Hepatocyte (in vitro differentiated cells): ENCODE measurements around the gene ANOS1. TPM values are rescaled to one million over a fixed set of nuclear protein-coding genes. Genes with fewer than 3 reads are reported as not detected.

Experiments
- DNase-seq: peaks from one replicate; pipeline ENCODE4 v3.0.0-alpha.2; 2016; ENCODE audit warnings: low spot score
- H2AFZ ChIP-seq: fragments of 200-600 bp; sonication (generic); 2 replicates; pipeline ENCODE4 v1.6.0; 2016; ENCODE audit warnings: antibody characterized with exemption, mild to moderate bottlenecking
- H3K27ac ChIP-seq: fragments of 200-600 bp; sonication (generic); 2 replicates; pipeline ENCODE4 v1.5.1; 2016; ENCODE audit warnings: mild to moderate bottlenecking
- H3K27me3 ChIP-seq: fragments of 200-600 bp; sonication (generic); 2 replicates; pipeline ENCODE4 v1.6.1; 2016
- H3K36me3 ChIP-seq: fragments of 200-600 bp; sonication (generic); replicated peaks from 2 replicates; pipeline ENCODE4 v1.5.1; 2016; ENCODE audit warnings: low read depth; ENCODE audit not compliant: insufficient read depth
- H3K4me1 ChIP-seq: fragments of 200-600 bp; sonication (generic); 2 replicates; pipeline ENCODE4 v1.5.1; 2016; ENCODE audit warnings: mild to moderate bottlenecking, moderate library complexity; ENCODE audit not compliant: insufficient read depth
- H3K4me2 ChIP-seq: fragments of 200-600 bp; sonication (generic); 2 replicates; pipeline ENCODE4 v1.6.0; 2016
- H3K4me3 ChIP-seq: fragments of 200-600 bp; sonication (generic); 2 replicates; pipeline ENCODE4 v1.5.1; 2016; ENCODE audit warnings: mild to moderate bottlenecking
- H3K79me2 ChIP-seq: fragments of 200-600 bp; sonication (generic); 2 replicates; pipeline ENCODE4 v1.6.0; 2017; ENCODE audit warnings: mild to moderate bottlenecking
- H3K9me2 ChIP-seq: fragments of 200-600 bp; sonication (generic); replicated peaks from 2 replicates; pipeline ENCODE4 v1.6.0; 2017; ENCODE audit warnings: mild to moderate bottlenecking; ENCODE audit not compliant: insufficient read depth
- H3K9me3 ChIP-seq: fragments of 200-600 bp; sonication (generic); 2 replicates; pipeline ENCODE4 v1.5.1; 2016; ENCODE audit warnings: low read depth, mild to moderate bottlenecking
- H4K20me1 ChIP-seq: fragments of 200-600 bp; sonication (generic); 2 replicates; pipeline ENCODE4 v1.6.0; 2016; ENCODE audit warnings: mild to moderate bottlenecking; ENCODE audit not compliant: insufficient read depth, poor library complexity, severe bottlenecking
- CTCF ChIP-seq: fragments of 200-600 bp; sonication (generic); IDR thresholded peaks from 2 replicates; pipeline ENCODE4 v1.5.1; 2016; ENCODE audit warnings: antibody characterized with exemption, mild to moderate bottlenecking; ENCODE audit not compliant: poor library complexity
- EZH2 ChIP-seq: fragments of 200-600 bp; sonication (generic); IDR thresholded peaks from 2 replicates; pipeline ENCODE4 v1.6.1; 2016; ENCODE audit warnings: antibody characterized with exemption, mild to moderate bottlenecking, borderline replicate concordance
- EZH2phosphoT487 ChIP-seq: fragments of 200-600 bp; sonication (generic); IDR thresholded peaks from one replicate; pipeline ENCODE4 v1.6.1; 2018; ENCODE audit warnings: antibody characterized with exemption, mild to moderate bottlenecking, low read depth, moderate library complexity; ENCODE audit not compliant: unreplicated experiment, severe bottlenecking
- WGBS: methylation state at CpG from one replicate; pipeline ENCODE4 v1.1.6; 2016; ENCODE audit warnings: low lambda C conversion rate; ENCODE audit errors: missing lambda C conversion rate; 5-methylcytosine and 5-hydroxymethylcytosine counted together
- polyA plus RNA-seq: library from polyadenylated mRNA; unstranded; fragments of >200 nt; fragmentation: Nextera tagmentation; extraction: Ambion mirVana; gene quantifications from 2 replicates; pipeline ENCODE4 v1.2.1, GENCODE V29; 2016
- total RNA-seq: library from RNA; depleted of rRNA; stranded (reverse); fragments of >200 nt; gene quantifications from 2 replicates; pipeline ENCODE4 v1.2.3, GENCODE V29; 2014

Gene ANOS1
- total and polyA plus RNA-seq, 2 experiments from 2014 or later = 3.1 to 6.4 TPM

DNA sequence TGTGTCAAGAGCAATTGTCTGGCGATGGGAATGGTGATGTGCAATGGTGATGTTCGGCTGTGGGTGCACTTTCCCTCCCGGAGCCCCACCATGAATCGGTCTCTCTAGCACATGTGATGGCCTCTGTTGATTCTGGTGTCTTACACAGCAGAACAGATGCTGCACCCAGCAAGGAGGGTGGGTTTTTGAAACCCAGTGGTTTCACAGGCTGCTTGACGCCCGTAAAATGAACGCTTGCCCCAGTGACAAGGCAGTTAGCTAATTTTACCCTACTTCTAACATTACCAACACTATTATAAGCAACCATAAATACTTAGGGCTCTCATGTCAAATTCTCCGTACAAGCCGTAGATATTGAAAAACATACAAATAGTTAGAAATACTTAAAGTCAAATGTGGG, 5.9 kb upstream of the ANOS1 start:
- no peaks in the 10 kb centered on the region for H3K27me3 ChIP-seq
- no peak overlapping the region for H3K4me3 ChIP-seq
- H2AFZ ChIP-seq = no peak overlapping the region
- no peak overlapping the region for H3K4me2 ChIP-seq
- no peaks in the 10 kb centered on the region for H3K79me2 ChIP-seq
- no peaks in the 10 kb centered on the region for H3K4me1 ChIP-seq
- H3K9me3 ChIP-seq = no peaks in the 10 kb centered on the region
- no peaks in the 10 kb centered on the region for H4K20me1 ChIP-seq
- DNase-seq = no peak
- TF ChIP-seq CTCF = no peak
- TF ChIP-seq EZH2phosphoT487 = no peak
- no peak for TF ChIP-seq EZH2
- no peaks in the 10 kb centered on the region for H3K9me2 ChIP-seq
- no peaks in the 10 kb centered on the region for H3K36me3 ChIP-seq
- H3K27ac ChIP-seq = no peak overlapping the region
- WGBS = 82% methylated on average over 9 of the region's 9 CpGs

DNA sequence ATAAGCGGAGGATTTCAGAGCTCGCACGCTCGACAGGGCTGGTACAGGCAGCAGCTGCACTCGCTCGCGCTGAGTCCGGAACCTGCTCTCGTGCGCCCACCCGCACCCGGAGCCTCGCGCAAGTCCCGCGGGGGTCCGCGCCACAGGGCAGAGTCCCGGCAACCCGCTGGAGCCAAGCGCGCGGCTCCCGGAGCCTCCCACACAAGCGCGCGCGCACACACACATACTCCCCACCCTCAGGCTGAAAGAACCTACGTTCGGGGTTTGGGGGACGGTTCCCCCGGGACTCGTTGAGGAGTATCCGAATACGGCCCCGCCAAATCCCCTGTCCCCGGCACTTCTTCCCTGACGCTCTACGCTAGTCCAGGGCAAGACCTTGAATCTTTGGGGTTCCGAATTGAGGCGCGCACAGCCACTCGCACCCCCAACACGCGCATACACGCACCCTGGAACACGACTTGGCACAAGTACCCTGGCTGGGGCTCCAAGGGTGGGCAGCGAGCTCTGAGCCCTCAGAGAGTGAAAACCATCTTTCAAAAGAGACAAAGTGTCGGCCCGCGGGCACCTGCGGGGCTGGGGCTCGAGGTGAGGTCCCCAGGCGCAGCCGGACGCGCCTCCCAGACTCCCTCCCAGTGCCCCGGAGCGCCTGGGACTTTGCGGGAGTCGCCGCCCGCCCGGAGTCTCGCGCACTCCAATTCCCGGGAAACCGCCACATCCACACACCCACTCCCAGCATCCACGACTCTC, 952 bp downstream of the ANOS1 start:
- H3K4me3 ChIP-seq = peak overlapping the region; percentile 26
- peak overlapping the region; percentile 20 for H2AFZ ChIP-seq
- no peak overlapping the region for H3K27ac ChIP-seq

GRCh38 chrX:8729811-8730210, 2.1 kb downstream of the ANOS1 start:
- WGBS = 20% methylated on average over 2 of the region's 2 CpGs
- Histone ChIP-seq H3K79me2 (no peaks in the 10 kb centered on the region), H2AFZ (no peak overlapping the region), H3K4me2 (peak overlapping the region; percentile 86), H3K27ac (no peak overlapping the region), H3K9me3 (no peaks in the 10 kb centered on the region), H3K27me3 (peaks cover 4% of the 10 kb centered on the region), H4K20me1 (no peaks in the 10 kb centered on the region), H3K9me2 (no peaks in the 10 kb centered on the region), H3K4me1 (no peaks in the 10 kb centered on the region), H3K36me3 (no peaks in the 10 kb centered on the region), H3K4me3 (no peak overlapping the region)
- DNase-seq = no peak
- TF ChIP-seq EZH2phosphoT487 = no peak
- TF ChIP-seq CTCF = no peak
- TF ChIP-seq EZH2 = no peak

More for the DNA sequence above, 952 bp downstream of the ANOS1 start:
- no peaks in the 10 kb centered on the region for H3K9me3 ChIP-seq
- H3K79me2 ChIP-seq = no peaks in the 10 kb centered on the region
- no peaks in the 10 kb centered on the region for H3K4me1 ChIP-seq
- peak; percentile 11 for DNase-seq
- peaks cover 4% of the 10 kb centered on the region for H3K27me3 ChIP-seq
- H3K36me3 ChIP-seq = no peaks in the 10 kb centered on the region
- TF ChIP-seq CTCF (no peak), EZH2phosphoT487 (no peak), EZH2 (peak; percentile 33)
- no peaks in the 10 kb centered on the region for H4K20me1 ChIP-seq
- 42% methylated on average over 64 of the region's 69 CpGs for WGBS
- H3K4me2 ChIP-seq = peak overlapping the region; percentile 86
- H3K9me2 ChIP-seq = no peaks in the 10 kb centered on the region
